K562 (cell line): ENCODE results near the gene ZBTB8B. TPM values are rescaled to one million over a fixed set of nuclear protein-coding genes. Genes with fewer than 3 reads are reported as not detected.

Experiments
- ATF1 ChIP-seq, 2 experiments: fragments of 450-650 bp in 1 of 2; IDR thresholded peaks; 2 replicates each; pipeline ENCODE4 v1.6.1; 2016; ENCODE audit warnings: missing compliant biosample characterization in 1 of 2, missing genetic modification characterization in 1 of 2
- DDX20 ChIP-seq: fragments of 450-650 bp; IDR thresholded peaks from 2 replicates; pipeline ENCODE4 v1.6.1; 2016; ENCODE audit warnings: missing genetic modification characterization, low read depth, mild to moderate bottlenecking, missing compliant biosample characterization, moderate library complexity
- ELF1 ChIP-seq: fragments of 200-800 bp; sonication (Bioruptor generic); IDR thresholded peaks from 2 replicates; pipeline ENCODE4 v1.6.1; 2016; ENCODE audit warnings: missing genetic modification characterization, missing compliant biosample characterization
- FOXA1 ChIP-seq: fragments of 450-650 bp; IDR thresholded peaks from 2 replicates; pipeline ENCODE4 v1.6.1; 2016; ENCODE audit warnings: mild to moderate bottlenecking, borderline replicate concordance
- GTF2A2 ChIP-seq: IDR thresholded peaks from 2 replicates; pipeline ENCODE4 v1.6.1; 2016; ENCODE audit warnings: mild to moderate bottlenecking, missing genetic modification characterization, missing compliant biosample characterization
- MAFF ChIP-seq: IDR thresholded peaks from 2 replicates; pipeline ENCODE4 v1.6.1; 2012; ENCODE audit warnings: low read length, improper control_type of control experiment
- MAFK ChIP-seq: IDR thresholded peaks from 2 replicates; pipeline ENCODE4 v1.6.1; 2011; ENCODE audit warnings: low read length, improper control_type of control experiment
- MITF ChIP-seq: IDR thresholded peaks from 2 replicates; pipeline ENCODE4 v1.6.1; 2014; ENCODE audit warnings: antibody characterized with exemption
- NCOA4 ChIP-seq: fragments of 450-650 bp; IDR thresholded peaks from 2 replicates; pipeline ENCODE4 v1.6.1; 2018; ENCODE audit warnings: mild to moderate bottlenecking; ENCODE audit not compliant: partially characterized antibody
- NCOA6 ChIP-seq: fragments of 450-650 bp; IDR thresholded peaks from 2 replicates; pipeline ENCODE4 v1.6.1; 2017; ENCODE audit warnings: mild to moderate bottlenecking
- NFATC3 ChIP-seq: fragments of 450-650 bp; IDR thresholded peaks from 2 replicates; pipeline ENCODE4 v1.6.1; 2017; ENCODE audit warnings: mild to moderate bottlenecking
- PHB ChIP-seq: fragments of 250-450 bp; sonication (Bioruptor Pico); IDR thresholded peaks from 2 replicates; pipeline ENCODE4 v1.5.0; 2021
- RB1 ChIP-seq: fragments of 450-650 bp; IDR thresholded peaks from 2 replicates; pipeline ENCODE4 v1.6.1; 2017; ENCODE audit warnings: low read depth, mild to moderate bottlenecking
- RFX7 ChIP-seq: fragments of 250-450 bp; sonication (Bioruptor Pico); IDR thresholded peaks from 2 replicates; pipeline ENCODE4 v1.5.1; 2021; ENCODE audit warnings: mild to moderate bottlenecking
- SIN3B ChIP-seq: fragments of 450-650 bp; IDR thresholded peaks from 2 replicates; pipeline ENCODE4 v1.6.1; 2017; ENCODE audit warnings: low read depth, mild to moderate bottlenecking, moderate library complexity
- SUPT5H ChIP-seq: fragments of 450-650 bp; IDR thresholded peaks from 2 replicates; pipeline ENCODE4 v1.6.1; 2016
- YBX1 ChIP-seq: fragments of 450-650 bp; IDR thresholded peaks from 2 replicates; pipeline ENCODE4 v1.7.1; 2016; ENCODE audit warnings: mild to moderate bottlenecking
- ZNF717 ChIP-seq: fragments of 250-450 bp; sonication (Bioruptor Pico); IDR thresholded peaks from 2 replicates; pipeline ENCODE4 v1.5.0; 2021
- polyA plus RNA-seq, 8 experiments: library from polyadenylated mRNA; depleted of rRNA in 4 of 8; stranded (reverse) in 5 of 8; unstranded in 3 of 8; fragments of >200 nt; fragmentation: Nextera tagmentation in 2 of 8; fragmentation: Illumina TruSeq in 1 of 8; extraction: Ambion mirVana in 2 of 8; extraction: Trizol in 1 of 8; gene quantifications; 2 replicates each; pipeline versions ENCODE4 v1.2.1 to v1.2.3, GENCODE V29; 2011 to 2014; ENCODE audit warnings: inconsistent platforms in 1 of 8, missing spikeins in 1 of 8
- total RNA-seq, 7 experiments: library from RNA; depleted of rRNA in 6 of 7; stranded (reverse); fragments of >200 nt in 6 of 7; fragmentation: Illumina TruSeq in 2 of 7; extraction: Trizol in 2 of 7; gene quantifications; 2 replicates each; pipeline versions ENCODE4 v1.2.1 to v1.2.3, GENCODE V29; 2011 to 2021; ENCODE audit warnings: low replicate concordance in 1 of 7
- TF ChIP-seq, protein P1 (sequence below): fragments of 250-450 bp; sonication (Bioruptor Pico); IDR thresholded peaks from 2 replicates; pipeline ENCODE4 v1.4.0; 2020
- TF ChIP-seq, protein P2 (sequence below), 2 experiments: fragments of 450-650 bp; IDR thresholded peaks; 2 replicates each; pipeline ENCODE4 v1.6.1; 2016
- TF ChIP-seq, protein P3 (sequence below): sonication (generic); formaldehyde crosslinking; IDR thresholded peaks from 2 replicates; pipeline ENCODE4 v1.8.1; 2023; ENCODE audit warnings: mild to moderate bottlenecking, missing genetic modification reagents, moderate library complexity

Gene ZBTB8B
- total and polyA plus RNA-seq, 9 of the 15 experiments (the other 6 are each of a cell fraction or from before 2014, with no cell fraction given): not detected

DNA sequence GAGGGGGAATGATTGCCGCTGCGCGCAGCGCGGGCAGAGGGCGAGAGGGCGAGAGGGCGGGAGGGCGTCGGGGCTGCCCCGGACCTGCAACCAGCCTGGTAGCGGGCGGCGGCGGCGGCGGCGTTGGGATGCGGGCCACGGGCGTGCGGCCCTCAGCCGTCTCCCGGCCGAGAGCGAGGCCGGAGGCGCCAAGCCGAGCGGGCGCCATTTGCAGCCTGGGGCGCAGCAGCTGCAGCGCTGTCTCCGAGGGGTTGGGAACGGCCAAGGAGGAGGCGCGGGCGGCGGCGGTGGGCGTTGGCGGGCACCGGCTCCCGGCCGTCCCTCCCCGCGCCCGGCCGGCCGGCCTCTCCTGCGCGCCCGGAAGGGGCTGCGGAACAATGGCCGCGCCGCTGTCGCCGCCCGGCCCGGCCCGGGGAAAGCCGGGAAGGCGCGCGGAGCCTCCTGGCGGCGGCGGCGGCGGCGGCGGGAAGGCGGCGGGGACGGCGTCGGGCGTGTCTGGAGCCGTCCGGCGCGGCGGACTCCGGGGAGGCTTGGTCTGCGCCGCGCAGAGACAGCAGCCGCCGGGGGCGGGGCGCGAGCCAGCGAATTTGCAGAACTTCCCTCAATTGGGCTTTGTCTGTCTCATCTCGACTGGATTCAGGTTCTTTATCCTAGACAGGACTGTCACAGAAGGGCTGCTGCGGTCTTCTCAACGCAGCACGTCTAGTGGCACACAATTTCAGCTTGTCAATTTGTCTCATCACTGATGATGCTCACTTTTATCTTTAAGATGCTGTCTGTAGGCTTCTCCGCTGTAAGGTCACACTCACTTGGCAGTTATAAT, 35.7 kb downstream of the ZBTB8B start (continued):
- TF ChIP-seq, protein P1, sequence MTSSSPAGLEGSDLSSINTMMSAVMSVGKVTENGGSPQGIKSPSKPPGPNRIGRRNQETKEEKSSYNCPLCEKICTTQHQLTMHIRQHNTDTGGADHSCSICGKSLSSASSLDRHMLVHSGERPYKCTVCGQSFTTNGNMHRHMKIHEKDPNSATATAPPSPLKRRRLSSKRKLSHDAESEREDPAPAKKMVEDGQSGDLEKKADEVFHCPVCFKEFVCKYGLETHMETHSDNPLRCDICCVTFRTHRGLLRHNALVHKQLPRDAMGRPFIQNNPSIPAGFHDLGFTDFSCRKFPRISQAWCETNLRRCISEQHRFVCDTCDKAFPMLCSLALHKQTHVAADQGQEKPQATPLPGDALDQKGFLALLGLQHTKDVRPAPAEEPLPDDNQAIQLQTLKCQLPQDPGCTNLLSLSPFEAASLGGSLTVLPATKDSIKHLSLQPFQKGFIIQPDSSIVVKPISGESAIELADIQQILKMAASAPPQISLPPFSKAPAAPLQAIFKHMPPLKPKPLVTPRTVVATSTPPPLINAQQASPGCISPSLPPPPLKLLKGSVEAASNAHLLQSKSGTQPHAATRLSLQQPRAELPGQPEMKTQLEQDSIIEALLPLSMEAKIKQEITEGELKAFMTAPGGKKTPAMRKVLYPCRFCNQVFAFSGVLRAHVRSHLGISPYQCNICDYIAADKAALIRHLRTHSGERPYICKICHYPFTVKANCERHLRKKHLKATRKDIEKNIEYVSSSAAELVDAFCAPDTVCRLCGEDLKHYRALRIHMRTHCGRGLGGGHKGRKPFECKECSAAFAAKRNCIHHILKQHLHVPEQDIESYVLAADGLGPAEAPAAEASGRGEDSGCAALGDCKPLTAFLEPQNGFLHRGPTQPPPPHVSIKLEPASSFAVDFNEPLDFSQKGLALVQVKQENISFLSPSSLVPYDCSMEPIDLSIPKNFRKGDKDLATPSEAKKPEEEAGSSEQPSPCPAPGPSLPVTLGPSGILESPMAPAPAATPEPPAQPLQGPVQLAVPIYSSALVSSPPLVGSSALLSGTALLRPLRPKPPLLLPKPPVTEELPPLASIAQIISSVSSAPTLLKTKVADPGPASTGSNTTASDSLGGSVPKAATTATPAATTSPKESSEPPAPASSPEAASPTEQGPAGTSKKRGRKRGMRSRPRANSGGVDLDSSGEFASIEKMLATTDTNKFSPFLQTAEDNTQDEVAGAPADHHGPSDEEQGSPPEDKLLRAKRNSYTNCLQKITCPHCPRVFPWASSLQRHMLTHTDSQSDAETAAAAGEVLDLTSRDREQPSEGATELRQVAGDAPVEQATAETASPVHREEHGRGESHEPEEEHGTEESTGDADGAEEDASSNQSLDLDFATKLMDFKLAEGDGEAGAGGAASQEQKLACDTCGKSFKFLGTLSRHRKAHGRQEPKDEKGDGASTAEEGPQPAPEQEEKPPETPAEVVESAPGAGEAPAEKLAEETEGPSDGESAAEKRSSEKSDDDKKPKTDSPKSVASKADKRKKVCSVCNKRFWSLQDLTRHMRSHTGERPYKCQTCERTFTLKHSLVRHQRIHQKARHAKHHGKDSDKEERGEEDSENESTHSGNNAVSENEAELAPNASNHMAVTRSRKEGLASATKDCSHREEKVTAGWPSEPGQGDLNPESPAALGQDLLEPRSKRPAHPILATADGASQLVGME (CRISPR knock-in tag): no peak
- TF ChIP-seq RFX7 (CRISPR knock-in tag): no peak
- no peak for TF ChIP-seq FOXA1
- TF ChIP-seq ELF1 (tag): 0 out of 2 replicates have a peak, but pooled peaks have one; percentile 53
- no peak for TF ChIP-seq YBX1
- TF ChIP-seq, protein P2, sequence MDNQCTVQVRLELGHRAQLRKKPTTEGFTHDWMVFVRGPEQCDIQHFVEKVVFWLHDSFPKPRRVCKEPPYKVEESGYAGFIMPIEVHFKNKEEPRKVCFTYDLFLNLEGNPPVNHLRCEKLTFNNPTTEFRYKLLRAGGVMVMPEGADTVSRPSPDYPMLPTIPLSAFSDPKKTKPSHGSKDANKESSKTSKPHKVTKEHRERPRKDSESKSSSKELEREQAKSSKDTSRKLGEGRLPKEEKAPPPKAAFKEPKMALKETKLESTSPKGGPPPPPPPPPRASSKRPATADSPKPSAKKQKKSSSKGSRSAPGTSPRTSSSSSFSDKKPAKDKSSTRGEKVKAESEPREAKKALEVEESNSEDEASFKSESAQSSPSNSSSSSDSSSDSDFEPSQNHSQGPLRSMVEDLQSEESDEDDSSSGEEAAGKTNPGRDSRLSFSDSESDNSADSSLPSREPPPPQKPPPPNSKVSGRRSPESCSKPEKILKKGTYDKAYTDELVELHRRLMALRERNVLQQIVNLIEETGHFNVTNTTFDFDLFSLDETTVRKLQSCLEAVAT (IDR thresholded peaks at IDR 0.05): no peak
- TF ChIP-seq MAFF: no peak
- no peak for TF ChIP-seq PHB (CRISPR knock-in tag)
- TF ChIP-seq DDX20: no peak
- TF ChIP-seq RB1: peak; percentile 97
- TF ChIP-seq MITF: no peak
- no peak for TF ChIP-seq ATF1 (CRISPR knock-in tag; IDR thresholded peaks at IDR 0.05)
- TF ChIP-seq ATF1 (tag; IDR thresholded peaks at IDR 0.05): no peak
- no peak for TF ChIP-seq NCOA4
- TF ChIP-seq SUPT5H: no peak
- TF ChIP-seq GTF2A2: peak; percentile 60; the same call in 1 of the 2 replicates
- TF ChIP-seq MAFK: no peak
- 0 out of 2 replicates have a peak, but pooled peaks have one; percentile 38 for TF ChIP-seq ZNF717 (CRISPR knock-in tag)
- peak; percentile 58 for TF ChIP-seq NCOA6
- no peak for TF ChIP-seq NFATC3
- TF ChIP-seq SIN3B: peak; percentile 71
- TF ChIP-seq, protein P3, sequence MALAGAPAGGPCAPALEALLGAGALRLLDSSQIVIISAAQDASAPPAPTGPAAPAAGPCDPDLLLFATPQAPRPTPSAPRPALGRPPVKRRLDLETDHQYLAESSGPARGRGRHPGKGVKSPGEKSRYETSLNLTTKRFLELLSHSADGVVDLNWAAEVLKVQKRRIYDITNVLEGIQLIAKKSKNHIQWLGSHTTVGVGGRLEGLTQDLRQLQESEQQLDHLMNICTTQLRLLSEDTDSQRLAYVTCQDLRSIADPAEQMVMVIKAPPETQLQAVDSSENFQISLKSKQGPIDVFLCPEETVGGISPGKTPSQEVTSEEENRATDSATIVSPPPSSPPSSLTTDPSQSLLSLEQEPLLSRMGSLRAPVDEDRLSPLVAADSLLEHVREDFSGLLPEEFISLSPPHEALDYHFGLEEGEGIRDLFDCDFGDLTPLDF: no peak
